GM23338 (cell line): ENCODE results near the gene MIA. TPM values are rescaled to one million over a fixed set of nuclear protein-coding genes. Genes with fewer than 3 reads are reported as not detected.

Source experiments
- ATAC-seq: fragments of 200-7000 bp; cut with Tn5 transposase; 3 replicates; pipeline ENCODE4 v1.9.1; 2020
- DNase-seq: peaks from one replicate; pipeline ENCODE4 v3.0.0-alpha.2; 2015; ENCODE audit warnings: low spot score
- H2AFZ ChIP-seq: fragments of 200-600 bp; sonication (generic); 2 replicates; pipeline ENCODE4 v1.8.0; 2016; ENCODE audit warnings: antibody characterized with exemption, mild to moderate bottlenecking, moderate library complexity
- H3F3A ChIP-seq: fragments of 200-600 bp; sonication (generic); replicated peaks from 2 replicates; pipeline ENCODE4 v1.8.0; 2017; ENCODE audit warnings: antibody characterized with exemption, mixed run types, low read depth
- H3K27ac ChIP-seq: fragments of 200-600 bp; sonication (generic); 2 replicates; pipeline ENCODE4 v1.6.1; 2016; ENCODE audit warnings: low read depth
- H3K27me3 ChIP-seq: fragments of 200-600 bp; sonication (generic); 2 replicates; pipeline ENCODE4 v1.8.0; 2016; ENCODE audit warnings: mild to moderate bottlenecking, mixed run types, moderate library complexity; ENCODE audit not compliant: insufficient read depth
- H3K36me3 ChIP-seq: fragments of 200-600 bp; sonication (generic); 2 replicates; pipeline ENCODE4 v1.8.0; 2016; ENCODE audit warnings: mild to moderate bottlenecking; ENCODE audit not compliant: insufficient read depth
- H3K4me1 ChIP-seq: fragments of 200-600 bp; sonication (generic); 2 replicates; pipeline ENCODE4 v1.8.0; 2016; ENCODE audit warnings: mild to moderate bottlenecking, moderate library complexity; ENCODE audit not compliant: insufficient read depth
- H3K4me2 ChIP-seq: fragments of 200-600 bp; sonication (generic); 2 replicates; pipeline ENCODE4 v1.7.1; 2017; ENCODE audit warnings: mixed run types
- H3K4me3 ChIP-seq: fragments of 200-600 bp; sonication (generic); 2 replicates; pipeline ENCODE4 v1.6.1; 2016; ENCODE audit warnings: mixed run types
- H3K79me2 ChIP-seq: fragments of 200-600 bp; sonication (generic); replicated peaks from 2 replicates; pipeline ENCODE4 v1.8.0; 2017; ENCODE audit warnings: mild to moderate bottlenecking; ENCODE audit not compliant: insufficient read depth
- H3K9me2 ChIP-seq: fragments of 200-600 bp; sonication (generic); 2 replicates; pipeline ENCODE4 v1.8.0; 2017; ENCODE audit not compliant: insufficient read depth
- H4K20me1 ChIP-seq: fragments of 200-600 bp; sonication (generic); replicated peaks from 2 replicates; pipeline ENCODE4 v1.8.0; 2017; ENCODE audit warnings: mild to moderate bottlenecking; ENCODE audit not compliant: insufficient read depth
- H3K27ac Mint-ChIP-seq: 2 replicates; pipeline ENCODE4 v1.8.0; 2020; ENCODE audit warnings: inconsistent platforms, mild to moderate bottlenecking, moderate library complexity, mixed read lengths
- H3K27me3 Mint-ChIP-seq: 3 replicates; pipeline ENCODE4 v1.8.0; 2022; ENCODE audit warnings: low read depth, mild to moderate bottlenecking, moderate library complexity, mixed read lengths, inconsistent platforms; ENCODE audit not compliant: insufficient read depth, poor library complexity
- H3K36me3 Mint-ChIP-seq: 3 replicates; pipeline ENCODE4 v1.8.0; 2021; ENCODE audit warnings: low read depth, mild to moderate bottlenecking, inconsistent platforms, moderate library complexity, mixed read lengths
- H3K4me1 Mint-ChIP-seq: 3 replicates; pipeline ENCODE4 v1.8.0; 2020; ENCODE audit warnings: mild to moderate bottlenecking, inconsistent platforms, mixed read lengths
- H3K4me3 Mint-ChIP-seq: 3 replicates; pipeline ENCODE4 v1.8.0; 2021; ENCODE audit warnings: moderate library complexity, mild to moderate bottlenecking, inconsistent platforms, mixed read lengths
- H3K9me3 Mint-ChIP-seq: 3 replicates; pipeline ENCODE4 v1.8.0; 2020; ENCODE audit warnings: moderate library complexity, mild to moderate bottlenecking, inconsistent platforms, mixed read lengths
- CREB1 ChIP-seq: fragments of 250-450 bp; sonication (Bioruptor Pico); IDR thresholded peaks from 2 replicates; pipeline ENCODE4 v1.5.0; 2020; ENCODE audit warnings: low read depth, mild to moderate bottlenecking, moderate library complexity
- CTCF ChIP-seq, 2 experiments: fragments of 200-600 bp in 1 of 2; sonication (generic) in 1 of 2; conservative IDR thresholded peaks; 2 replicates each; pipeline versions ENCODE4 v1.5.1 to v1.6.1; 2016 to 2017; ENCODE audit warnings: antibody characterized with exemption in 2 of 2, low read depth in 2 of 2, mild to moderate bottlenecking in 2 of 2, moderate library complexity in 1 of 2
- ETS1 ChIP-seq: IDR thresholded peaks from 2 replicates; pipeline ENCODE4 v1.6.1; 2016; ENCODE audit warnings: antibody characterized with exemption
- EZH2 ChIP-seq: fragments of 200-600 bp; sonication (generic); IDR thresholded peaks from one replicate; pipeline ENCODE4 v1.8.0; 2017; ENCODE audit warnings: antibody characterized with exemption, mild to moderate bottlenecking, low read depth; ENCODE audit not compliant: unreplicated experiment
- EZH2phosphoT487 ChIP-seq: fragments of 200-600 bp; sonication (generic); IDR thresholded peaks from one replicate; pipeline ENCODE4 v1.8.1; 2018; ENCODE audit warnings: antibody characterized with exemption; ENCODE audit not compliant: unreplicated experiment
- JUNB ChIP-seq: IDR thresholded peaks from one replicate; pipeline ENCODE4 v1.6.1; 2016; ENCODE audit warnings: antibody characterized with exemption; ENCODE audit not compliant: unreplicated experiment
- NANOG ChIP-seq: IDR thresholded peaks from 2 replicates; pipeline ENCODE4 v1.6.1; 2016; ENCODE audit warnings: antibody characterized with exemption, borderline replicate concordance
- POLR2AphosphoS5 ChIP-seq: IDR thresholded peaks from 2 replicates; pipeline ENCODE4 v1.6.1; 2016; ENCODE audit warnings: antibody characterized with exemption, low read depth
- REST ChIP-seq: IDR thresholded peaks from one replicate; pipeline ENCODE4 v1.6.1; 2018; ENCODE audit warnings: antibody characterized with exemption; ENCODE audit not compliant: unreplicated experiment
- STAT1 ChIP-seq: IDR thresholded peaks from one replicate; pipeline ENCODE4 v1.6.1; 2016; ENCODE audit warnings: antibody characterized with exemption; ENCODE audit not compliant: unreplicated experiment
- ZNF114 ChIP-seq: fragments of 250-450 bp; sonication (Bioruptor Pico); IDR thresholded peaks from 2 replicates; pipeline ENCODE4 v1.5.0; 2020; ENCODE audit warnings: mild to moderate bottlenecking, moderate library complexity
- ZNF331 ChIP-seq: fragments of 250-450 bp; sonication (Bioruptor Pico); IDR thresholded peaks from 2 replicates; pipeline ENCODE4 v1.5.0; 2020; ENCODE audit warnings: low read depth, mild to moderate bottlenecking, moderate library complexity
- ZNF462 ChIP-seq: fragments of 250-450 bp; sonication (Bioruptor Pico); IDR thresholded peaks from 2 replicates; pipeline ENCODE4 v1.5.0; 2020; ENCODE audit warnings: mild to moderate bottlenecking, moderate library complexity
- polyA plus RNA-seq: library from polyadenylated mRNA; unstranded; fragments of >200 nt; fragmentation: Nextera tagmentation; extraction: Ambion mirVana; gene quantifications from 2 replicates; pipeline ENCODE4 v1.2.1, GENCODE V29; 2016
- total RNA-seq: library from RNA; depleted of rRNA; stranded (reverse); fragments of >200 nt; shearing (Covaris generic); gene quantifications from 2 replicates; pipeline ENCODE4 v1.2.3, GENCODE V29; 2014

MIA gene
- total and polyA plus RNA-seq, 2 experiments from 2014 or later = not detected

- peak overlapping the region; percentile 94 for H3K27ac ChIP-seq
- peak overlapping the region; percentile 91 for H3K4me3 Mint-ChIP-seq
- H3K27me3 ChIP-seq = no peaks in the 10 kb centered on the region
- DNase-seq = peak; percentile 92
- H3K4me1 Mint-ChIP-seq = peaks cover 31% of the 10 kb centered on the region
- peaks cover 25% of the 10 kb centered on the region for H4K20me1 ChIP-seq
- H2AFZ ChIP-seq = peak overlapping the region; percentile 35; the same call in 1 of the 2 replicates
- H3K36me3 Mint-ChIP-seq = peaks cover 32% of the 10 kb centered on the region
- no peak for TF ChIP-seq REST
- no peak for TF ChIP-seq EZH2phosphoT487
- no peak for TF ChIP-seq ZNF114
- TF ChIP-seq ZNF462 (CRISPR knock-in tag) = no peak
- TF ChIP-seq NANOG = no peak
- peak; percentile 60; the same call in 1 of the 2 replicates for TF ChIP-seq POLR2AphosphoS5
- peak; percentile 51; the same call in 1 of the 2 replicates for TF ChIP-seq CREB1 (CRISPR knock-in tag)
- peak; percentile 39 to 64 for TF ChIP-seq CTCF (conservative IDR thresholded peaks at IDR 0.05; ENCODE audit: low read depth in 2 of 2)
- no peak for TF ChIP-seq EZH2
- TF ChIP-seq ETS1 = no peak
- TF ChIP-seq STAT1 = no peak
- TF ChIP-seq ZNF331 (CRISPR knock-in tag) = no peak
- TF ChIP-seq JUNB = no peak
- H3K27me3 Mint-ChIP-seq = peaks cover 29% of the 10 kb centered on the region
- H3F3A ChIP-seq = peaks cover 15% of the 10 kb centered on the region
- H3K9me2 ChIP-seq = no peaks in the 10 kb centered on the region
- peaks cover 28% of the 10 kb centered on the region for H3K4me1 ChIP-seq
- H3K36me3 ChIP-seq = 0 out of 2 replicates have a peak, but pooled peaks cover 4% of the 10 kb centered on the region
- H3K9me3 Mint-ChIP-seq = no peaks in the 10 kb centered on the region
- H3K4me3 ChIP-seq = peak overlapping the region; percentile 64
- peak; percentile 86 for ATAC-seq
- peak overlapping the region; percentile 99 for H3K27ac Mint-ChIP-seq
- H3K79me2 ChIP-seq = peaks cover 37% of the 10 kb centered on the region
- H3K4me2 ChIP-seq = peak overlapping the region; percentile 77
Measured at GRCh38 chr19:40797963-40798682, 22.8 kb downstream of the MIA start.
